ENCODE data around the gene PRSS38.
A peak's percentile ranks its signal among the peaks of the same experiment; 100 is the strongest.

PRSS38 gene

DNA sequence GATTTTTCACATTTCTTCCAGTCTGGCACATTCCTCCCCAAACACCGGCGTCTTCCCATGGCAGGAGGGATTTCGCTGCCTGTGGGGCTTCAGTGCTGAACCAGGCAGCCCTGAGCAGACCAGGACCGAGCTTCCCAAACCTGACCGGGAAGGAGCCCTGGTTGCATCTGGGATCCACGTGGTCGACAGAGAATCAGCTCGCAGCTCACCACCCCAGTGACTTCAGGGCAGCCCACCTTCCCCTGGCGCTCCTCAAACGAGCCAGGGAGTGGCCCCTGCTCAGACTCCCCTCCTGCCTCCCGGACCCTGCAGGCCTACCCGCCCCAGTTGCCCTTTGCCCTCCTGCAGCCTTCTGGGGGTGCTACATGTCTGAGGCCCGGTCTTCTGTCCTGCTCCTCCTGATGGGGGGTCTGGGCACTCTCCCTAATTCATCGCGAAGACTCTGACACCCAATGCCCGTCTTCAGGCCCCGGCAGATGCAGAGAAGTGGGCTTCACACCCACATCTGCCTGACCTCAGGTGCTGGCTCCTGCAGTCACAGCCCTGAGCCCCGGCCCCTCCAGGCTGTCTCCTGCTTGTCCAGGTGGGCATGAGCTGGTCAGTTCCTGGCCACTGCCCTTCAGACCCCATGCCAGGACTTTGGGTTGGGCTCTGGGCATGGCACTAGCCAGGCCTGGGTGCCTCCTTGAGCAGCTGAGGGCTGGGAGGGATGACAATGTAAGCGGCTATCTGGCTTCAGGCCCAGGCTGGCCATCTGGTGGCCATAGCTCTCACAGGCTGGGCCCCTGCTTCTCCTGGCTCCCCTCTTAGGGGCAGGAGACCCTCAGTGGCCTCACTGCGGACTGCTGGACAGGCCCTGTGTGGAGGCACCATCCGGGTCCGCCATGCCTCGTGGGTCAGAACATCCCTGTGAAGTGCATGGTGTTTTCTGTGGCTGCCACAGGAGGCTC lies 26.1 kb upstream of the PRSS38 start:
- H3K4me3 ChIP-seq (replicated peaks; ENCODE audit: low read depth, low read length): no peak overlapping the region
- DNase-seq (ENCODE audit: low read depth): no peak
- TF ChIP-seq, protein P1, sequence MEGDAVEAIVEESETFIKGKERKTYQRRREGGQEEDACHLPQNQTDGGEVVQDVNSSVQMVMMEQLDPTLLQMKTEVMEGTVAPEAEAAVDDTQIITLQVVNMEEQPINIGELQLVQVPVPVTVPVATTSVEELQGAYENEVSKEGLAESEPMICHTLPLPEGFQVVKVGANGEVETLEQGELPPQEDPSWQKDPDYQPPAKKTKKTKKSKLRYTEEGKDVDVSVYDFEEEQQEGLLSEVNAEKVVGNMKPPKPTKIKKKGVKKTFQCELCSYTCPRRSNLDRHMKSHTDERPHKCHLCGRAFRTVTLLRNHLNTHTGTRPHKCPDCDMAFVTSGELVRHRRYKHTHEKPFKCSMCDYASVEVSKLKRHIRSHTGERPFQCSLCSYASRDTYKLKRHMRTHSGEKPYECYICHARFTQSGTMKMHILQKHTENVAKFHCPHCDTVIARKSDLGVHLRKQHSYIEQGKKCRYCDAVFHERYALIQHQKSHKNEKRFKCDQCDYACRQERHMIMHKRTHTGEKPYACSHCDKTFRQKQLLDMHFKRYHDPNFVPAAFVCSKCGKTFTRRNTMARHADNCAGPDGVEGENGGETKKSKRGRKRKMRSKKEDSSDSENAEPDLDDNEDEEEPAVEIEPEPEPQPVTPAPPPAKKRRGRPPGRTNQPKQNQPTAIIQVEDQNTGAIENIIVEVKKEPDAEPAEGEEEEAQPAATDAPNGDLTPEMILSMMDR (IDR thresholded peaks at IDR 0.05; ENCODE audit: low read length, missing control alignments): peak; percentile 6

DNA sequence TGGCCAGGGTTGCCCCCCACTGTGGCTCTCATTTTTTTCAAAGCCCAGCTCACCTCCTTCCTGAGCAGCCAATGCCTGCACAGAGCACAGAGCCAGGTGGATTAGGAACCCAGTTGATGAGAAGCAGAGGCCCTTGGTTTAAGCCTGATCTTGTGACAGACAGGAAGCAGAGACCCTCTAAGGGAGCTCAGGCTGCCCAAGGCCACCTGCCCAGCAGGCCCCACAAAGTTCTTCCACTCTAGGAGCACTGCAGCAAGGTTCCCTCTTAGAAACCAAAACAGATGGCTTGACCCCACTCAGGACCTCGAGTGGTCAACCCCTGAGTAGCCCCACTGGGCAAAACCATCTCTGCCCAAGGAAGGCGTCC lies 25.5 kb upstream of the PRSS38 start:
- H3K4me3 ChIP-seq (replicated peaks; ENCODE audit: low read depth, low read length): no peak overlapping the region
- TF ChIP-seq, protein P1 (IDR thresholded peaks at IDR 0.05; ENCODE audit: low read length, missing control alignments): no peak

DNA sequence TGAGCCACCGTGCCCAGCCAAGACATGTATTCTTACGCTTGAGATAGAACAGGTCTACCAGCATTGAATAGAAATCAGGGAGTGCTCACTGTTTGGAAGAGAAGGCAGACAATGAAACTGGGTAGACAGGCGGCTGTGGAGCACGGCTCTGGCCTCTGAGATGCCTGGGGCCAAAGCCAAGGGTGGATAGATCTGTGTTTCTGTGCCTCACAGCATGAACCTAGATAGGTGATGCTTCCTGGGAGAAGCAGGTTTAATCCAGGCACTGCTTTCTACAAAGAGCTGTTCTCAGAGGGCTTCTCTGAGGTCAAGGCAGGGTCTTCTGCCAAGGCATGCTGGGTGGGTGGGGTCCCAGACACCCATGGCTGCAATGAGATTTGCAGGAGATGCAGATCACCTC lies 24.6 kb upstream of the PRSS38 start:
- TF ChIP-seq, protein P1 (IDR thresholded peaks at IDR 0.05; ENCODE audit: low read length, missing control alignments): no peak
- no peak for DNase-seq (ENCODE audit: low read depth)
- no peak overlapping the region for H3K4me3 ChIP-seq (replicated peaks; ENCODE audit: low read depth, low read length)

More for the DNA sequence above, 25.5 kb upstream of the PRSS38 start:
- DNase-seq (ENCODE audit: low read depth): no peak

DNA sequence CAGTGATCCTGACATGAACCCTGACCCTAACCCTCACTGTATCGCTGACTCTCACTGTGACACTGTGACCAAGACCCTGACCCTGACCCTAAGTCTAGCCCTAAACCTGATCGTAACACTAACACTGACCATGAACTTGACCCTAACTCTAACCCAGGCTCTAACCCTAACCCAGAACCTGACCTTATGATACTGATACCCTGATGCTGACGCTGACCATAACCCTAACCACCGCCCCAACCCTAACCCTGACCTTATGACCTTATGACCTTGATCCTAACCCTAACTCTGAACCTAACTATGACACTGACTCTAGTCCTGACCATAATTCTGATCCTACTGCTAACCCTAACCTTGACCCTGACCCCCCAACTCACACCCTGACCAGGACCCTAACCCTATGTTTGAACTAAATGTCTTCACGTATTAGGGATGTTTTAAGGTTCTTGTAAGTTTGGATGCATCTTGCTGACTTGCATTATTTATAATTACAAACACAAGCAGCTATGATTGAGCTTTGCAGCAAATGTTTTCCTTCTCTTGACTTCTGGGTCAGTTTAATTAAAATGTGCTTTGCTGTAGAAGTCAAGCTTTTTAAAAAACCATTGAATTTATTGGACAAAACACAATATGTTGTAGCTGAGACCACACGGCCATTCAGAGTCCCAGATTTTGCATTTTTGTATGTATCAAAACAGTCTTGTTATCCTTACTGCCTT lies 23.9 kb upstream of the PRSS38 start:
- TF ChIP-seq, protein P1 (IDR thresholded peaks at IDR 0.05; ENCODE audit: low read length, missing control alignments): no peak
- DNase-seq (ENCODE audit: low read depth): no peak
- no peak overlapping the region for H3K4me3 ChIP-seq (replicated peaks; ENCODE audit: low read depth, low read length)

DNA sequence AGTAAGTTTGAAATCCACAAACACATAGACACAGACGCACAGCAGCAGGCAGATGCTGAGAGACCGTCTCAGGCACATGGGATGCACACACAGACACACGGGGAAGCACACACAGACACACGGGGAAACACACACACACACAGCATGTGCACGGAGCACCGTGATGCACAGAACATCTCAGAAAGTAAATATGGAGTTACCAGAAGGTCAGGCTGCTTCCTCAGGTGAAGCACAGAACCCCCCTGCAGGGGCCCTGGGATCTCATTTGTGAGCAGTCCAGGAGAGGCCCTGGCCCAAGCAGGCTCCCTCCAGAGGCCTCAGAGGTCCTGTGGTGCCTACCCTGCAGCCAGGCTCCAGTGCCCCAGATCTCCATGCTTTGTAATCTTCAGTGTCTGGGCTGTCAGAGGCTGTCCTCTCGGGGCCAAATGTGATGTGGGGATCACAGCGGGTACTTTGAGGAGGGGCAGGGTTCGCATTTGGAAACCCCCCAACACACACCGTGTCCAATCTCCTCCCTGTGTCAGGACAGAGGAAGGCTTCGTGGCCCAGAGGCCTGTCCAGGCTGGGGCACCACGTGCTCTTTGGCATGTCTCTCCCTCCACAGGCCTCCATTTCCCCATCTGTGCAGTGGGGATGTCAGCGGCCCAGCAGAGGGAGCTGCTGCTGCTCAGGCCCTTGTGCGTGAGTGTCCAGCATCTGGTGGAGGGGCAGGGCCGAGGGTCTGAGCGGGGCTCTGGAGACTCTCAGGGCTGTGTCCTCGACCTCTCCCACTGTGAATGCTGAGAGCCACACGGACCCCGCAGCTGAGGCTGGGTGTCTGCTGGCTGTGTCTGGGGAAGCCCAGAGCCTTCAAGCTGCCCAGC lies 23.0 kb upstream of the PRSS38 start:
- TF ChIP-seq, protein P1 (IDR thresholded peaks at IDR 0.05; ENCODE audit: low read length, missing control alignments): no peak
- no peak for DNase-seq (ENCODE audit: low read depth)
- no peak overlapping the region for H3K4me3 ChIP-seq (replicated peaks; ENCODE audit: low read depth, low read length)

DNA sequence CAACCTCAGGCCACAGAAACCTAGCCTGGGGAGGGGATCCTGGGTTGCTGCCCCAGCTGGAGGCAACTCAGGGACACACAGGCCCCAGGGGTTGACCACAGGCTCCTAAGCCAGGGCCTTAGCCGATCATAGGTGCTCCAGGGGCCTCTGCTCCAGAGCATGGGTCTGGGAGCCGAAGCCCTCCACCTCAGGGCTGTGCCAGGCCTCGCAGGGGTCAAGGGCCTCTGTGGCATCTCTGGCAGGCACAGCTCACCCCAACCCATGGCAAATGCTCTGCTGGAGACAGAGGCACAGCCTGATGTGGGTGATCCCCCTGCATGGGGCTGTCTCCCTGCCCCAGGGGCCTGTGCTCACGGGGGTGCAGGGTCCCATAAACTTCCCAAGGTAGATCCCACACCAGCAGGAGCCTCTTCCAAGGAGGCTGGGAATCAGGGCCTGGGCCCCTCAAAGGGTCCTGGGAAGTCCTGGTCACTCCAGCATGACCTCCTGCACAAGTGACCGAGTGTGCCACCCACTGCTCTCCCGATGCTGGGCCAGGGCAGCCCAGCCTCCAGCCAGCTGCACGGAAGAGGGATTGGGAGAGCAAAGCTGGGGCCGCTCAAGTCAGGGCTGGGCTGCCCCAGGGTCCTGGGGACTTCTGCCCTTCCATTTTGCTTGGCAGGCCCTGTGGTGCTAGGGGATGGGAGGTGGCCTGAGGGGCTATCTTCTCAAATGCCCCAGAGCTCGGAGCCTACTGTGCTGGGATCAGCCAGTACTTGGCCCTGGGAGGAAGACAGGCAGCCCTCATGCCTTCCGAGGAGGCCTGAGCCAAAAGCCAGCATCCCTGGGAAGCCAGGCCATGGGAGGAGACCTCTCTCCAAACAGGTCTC lies 22.2 kb upstream of the PRSS38 start:
- DNase-seq (ENCODE audit: low read depth): no peak
- TF ChIP-seq, protein P1 (IDR thresholded peaks at IDR 0.05; ENCODE audit: low read length, missing control alignments): no peak
- no peak overlapping the region for H3K4me3 ChIP-seq (replicated peaks; ENCODE audit: low read depth, low read length)

All from fibroblast of pulmonary artery (primary cell).